IMR-90 (cell line): ENCODE measurements around the gene CABP2.

ENCODE experiments used
- BHLHE40 ChIP-seq: fragments of 150-350 bp; IDR thresholded peaks from 2 replicates; pipeline ENCODE4 v1.6.1; 2016; ENCODE audit warnings: mild to moderate bottlenecking, low read depth, low read length
- CEBPB ChIP-seq: IDR thresholded peaks from 2 replicates; pipeline ENCODE4 v1.6.1; 2012; ENCODE audit warnings: low read depth, low read length, improper control_type of control experiment
- CTCF ChIP-seq: conservative IDR thresholded peaks from 2 replicates; pipeline ENCODE4 v1.5.1; 2012; ENCODE audit warnings: mild to moderate bottlenecking, low read depth, low read length, improper control_type of control experiment
- ELK1 ChIP-seq: fragments of 150-350 bp; IDR thresholded peaks from 2 replicates; pipeline ENCODE4 v1.6.1; 2016; ENCODE audit warnings: low read depth, mild to moderate bottlenecking, low read length, moderate library complexity, borderline replicate concordance
- MXI1 ChIP-seq: IDR thresholded peaks from 2 replicates; pipeline ENCODE4 v1.6.1; 2012; ENCODE audit warnings: low read depth, mild to moderate bottlenecking, low read length, moderate library complexity, borderline replicate concordance
- POLR2A ChIP-seq: IDR thresholded peaks from 2 replicates; pipeline ENCODE4 v1.6.1; 2012; ENCODE audit warnings: mild to moderate bottlenecking, low read depth, low read length
- RCOR1 ChIP-seq: IDR thresholded peaks from 2 replicates; pipeline ENCODE4 v1.6.1; 2012; ENCODE audit warnings: mild to moderate bottlenecking, low read length, improper control_type of control experiment; ENCODE audit not compliant: insufficient replicate concordance
- SMC3 ChIP-seq: fragments of 150-350 bp; IDR thresholded peaks from 2 replicates; pipeline ENCODE4 v1.6.1; 2016; ENCODE audit warnings: low read depth, mild to moderate bottlenecking, antibody characterized with exemption, low read length, moderate library complexity
- TF ChIP-seq, protein P1 (sequence below): fragments of 150-350 bp; IDR thresholded peaks from 2 replicates; pipeline ENCODE4 v1.6.1; 2017; ENCODE audit warnings: mild to moderate bottlenecking, antibody characterized with exemption, low read length, low read depth

DNA sequence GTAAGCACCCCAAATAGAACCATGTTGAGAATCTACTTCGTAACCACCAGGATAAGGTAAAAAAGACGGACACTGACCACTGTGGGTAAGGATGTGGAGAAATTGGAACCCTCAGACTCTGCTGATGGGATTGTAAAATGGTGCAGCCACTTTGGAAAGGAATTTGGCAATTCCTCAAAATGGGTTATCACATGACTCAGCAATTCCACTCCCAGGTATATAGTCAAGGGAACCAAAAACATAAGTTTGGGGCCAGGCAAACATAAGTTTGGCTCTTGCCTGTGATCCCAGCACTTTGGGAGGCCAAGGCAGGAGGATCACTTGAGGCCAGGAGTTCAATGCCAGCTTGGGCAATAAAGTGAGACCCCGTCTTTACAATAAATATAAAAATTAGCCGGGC, 5.1 kb upstream of the CABP2 start:
- no peak for TF ChIP-seq MXI1
- no peak for TF ChIP-seq CEBPB
- no peak for TF ChIP-seq SMC3
- no peak for TF ChIP-seq POLR2A
- TF ChIP-seq CTCF, result no peak
- no peak for TF ChIP-seq BHLHE40
- TF ChIP-seq ELK1, result no peak
- TF ChIP-seq, protein P1, sequence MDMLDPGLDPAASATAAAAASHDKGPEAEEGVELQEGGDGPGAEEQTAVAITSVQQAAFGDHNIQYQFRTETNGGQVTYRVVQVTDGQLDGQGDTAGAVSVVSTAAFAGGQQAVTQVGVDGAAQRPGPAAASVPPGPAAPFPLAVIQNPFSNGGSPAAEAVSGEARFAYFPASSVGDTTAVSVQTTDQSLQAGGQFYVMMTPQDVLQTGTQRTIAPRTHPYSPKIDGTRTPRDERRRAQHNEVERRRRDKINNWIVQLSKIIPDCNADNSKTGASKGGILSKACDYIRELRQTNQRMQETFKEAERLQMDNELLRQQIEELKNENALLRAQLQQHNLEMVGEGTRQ, result no peak
- TF ChIP-seq RCOR1, result no peak
